NCI-H1417 (cell line): ENCODE results near the gene CSH2.
"Not testable (repeated sequence)": the region's sequence is repeated elsewhere in the genome, so short reads cannot be mapped to it uniquely, and the experiment has no call there.

Experiments used
- DNase-seq, 3 experiments: peaks; one replicate each; lab custom pipeline; 2025; lab: John Stamatoyannopoulos, UW

The CSH2 gene

DNA sequence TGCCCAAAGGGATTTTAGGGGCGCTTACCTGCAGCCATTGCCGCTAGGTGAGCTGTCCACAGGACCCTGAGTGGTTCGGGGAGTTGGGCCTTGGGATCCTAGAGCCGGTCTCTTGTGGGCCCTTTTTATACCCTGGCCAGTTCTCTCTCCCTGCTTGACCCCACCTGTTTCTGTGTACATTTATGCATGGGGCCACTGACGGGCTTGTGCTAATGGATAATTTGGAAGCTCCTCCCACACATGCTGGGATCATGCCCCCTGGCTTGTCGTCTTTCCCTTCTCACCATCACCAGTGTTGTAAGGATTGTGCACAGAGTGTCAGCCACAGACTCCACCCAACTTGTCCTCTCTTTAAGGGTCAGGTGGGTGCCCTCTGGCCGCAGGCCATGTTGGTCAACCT lies at the start of gene CSH2:
TSS of gene CSH2 (minus strand) at position 101 of the 400 bp plus-strand sequence. CDS start at position 38, 63 bp downstream.
- DNase-seq, result not testable (repeated sequence)

DNA sequence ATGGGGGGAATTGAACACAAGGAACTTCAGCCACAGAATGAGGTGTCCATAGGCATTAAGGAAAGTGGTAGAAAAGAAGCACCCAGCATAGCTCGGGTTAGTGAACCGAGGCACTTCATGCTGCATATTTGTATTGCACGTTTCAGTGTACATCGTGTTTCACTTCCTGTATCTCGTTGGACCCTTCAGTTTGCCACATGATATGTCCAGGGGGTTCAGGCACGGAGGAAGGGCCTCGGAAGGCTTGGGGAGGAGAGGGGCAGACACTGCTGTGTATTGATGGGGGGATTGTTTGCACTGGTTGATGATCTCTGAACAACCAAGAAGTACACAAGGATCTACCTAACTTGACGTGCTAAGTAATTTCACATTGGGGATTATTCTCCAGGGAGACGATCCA lies 48.9 kb upstream of the CSH2 start:
- not testable (repeated sequence) for DNase-seq

DNA sequence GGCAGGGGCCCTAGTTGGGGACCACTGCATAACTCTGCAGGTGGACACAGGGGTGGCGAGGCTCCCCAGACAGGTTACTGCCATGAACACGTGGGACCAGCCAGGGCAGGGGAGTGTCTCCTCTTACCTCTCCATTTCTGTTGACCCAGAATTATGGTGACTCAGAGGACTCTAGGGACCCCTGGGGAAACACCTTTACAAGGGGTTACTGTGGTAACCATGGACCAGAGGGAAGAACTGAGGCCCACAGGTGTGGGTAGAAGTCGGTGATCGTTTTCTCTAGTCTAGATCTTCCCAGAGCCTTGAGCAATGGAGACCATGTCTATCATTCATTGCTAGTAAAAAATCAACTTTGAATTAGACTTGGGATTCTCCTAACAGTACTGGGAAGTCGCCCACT lies 47.3 kb upstream of the CSH2 start:
- DNase-seq, result not testable (repeated sequence)

DNA sequence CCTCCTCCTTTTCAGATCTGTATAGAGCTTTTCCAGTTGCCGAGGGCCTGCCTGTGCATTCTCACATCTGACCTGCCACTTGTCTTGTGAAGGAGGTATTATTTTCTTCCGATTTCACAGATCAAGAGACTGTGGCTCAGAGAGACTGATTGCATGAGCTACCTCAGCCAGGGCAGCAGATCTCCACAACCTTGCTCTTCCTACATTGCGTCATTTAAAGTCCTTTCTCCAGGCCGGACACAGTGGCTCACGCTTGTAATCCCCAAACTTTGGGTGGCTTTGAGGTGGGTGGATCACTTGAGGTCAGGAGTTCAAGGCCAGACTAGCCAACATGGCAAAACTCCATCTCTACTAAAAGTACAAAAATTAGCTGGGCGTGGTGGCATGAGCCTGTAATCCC lies 46.6 kb upstream of the CSH2 start:
- not testable (repeated sequence) for DNase-seq

DNA sequence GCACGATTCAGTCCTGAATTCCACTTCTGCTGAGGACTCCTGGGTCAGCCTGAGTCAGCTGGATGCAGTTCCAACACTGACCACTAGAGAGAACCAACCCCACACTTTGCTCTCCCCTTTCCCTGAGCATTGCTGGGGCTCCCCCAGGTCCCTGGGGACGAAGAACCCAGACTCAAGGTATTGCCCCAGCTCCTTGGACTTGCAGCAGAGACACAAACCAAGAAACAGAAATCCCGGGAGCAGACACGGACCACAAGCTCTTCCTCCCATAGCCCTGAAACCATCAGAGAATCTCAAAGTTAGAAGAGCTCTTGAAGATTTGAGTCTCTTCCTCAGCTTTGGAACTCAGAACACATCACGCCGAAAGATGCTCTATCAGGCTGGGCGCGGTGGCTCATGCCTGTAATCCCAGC lies 45.8 kb upstream of the CSH2 start:
- DNase-seq, result peak; percentile 13 to 72 (median 36)

GRCh38 chr17:63918789-63919305 lies 45.4 kb upstream of the CSH2 start, which contains the start of gene GH1:
Gene GH1, minus strand, starts transcription at chr17:63918839. Its CDS starts 63 bp downstream, at chr17:63918776.
- DNase-seq, result not testable (repeated sequence)

DNA sequence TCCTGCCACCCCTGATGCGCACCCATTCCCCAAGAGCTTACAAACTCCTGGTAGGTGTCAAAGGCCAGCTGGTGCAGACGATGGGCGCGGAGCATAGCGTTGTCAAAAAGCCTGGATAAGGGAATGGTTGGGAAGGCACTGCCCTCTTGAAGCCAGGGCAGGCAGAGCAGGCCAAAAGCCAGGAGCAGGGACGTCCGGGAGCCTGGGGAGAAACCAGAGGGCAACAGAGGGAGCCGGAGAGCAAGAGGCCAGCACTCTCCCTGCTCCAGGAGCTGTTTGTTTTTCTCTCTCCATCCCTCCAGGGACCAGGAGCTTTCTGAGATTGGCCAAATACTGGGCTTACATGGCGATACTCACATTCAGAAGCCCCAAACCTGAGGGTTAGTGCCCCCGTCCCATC lies 44.8 kb upstream of the CSH2 start:
- no peak for DNase-seq

DNA sequence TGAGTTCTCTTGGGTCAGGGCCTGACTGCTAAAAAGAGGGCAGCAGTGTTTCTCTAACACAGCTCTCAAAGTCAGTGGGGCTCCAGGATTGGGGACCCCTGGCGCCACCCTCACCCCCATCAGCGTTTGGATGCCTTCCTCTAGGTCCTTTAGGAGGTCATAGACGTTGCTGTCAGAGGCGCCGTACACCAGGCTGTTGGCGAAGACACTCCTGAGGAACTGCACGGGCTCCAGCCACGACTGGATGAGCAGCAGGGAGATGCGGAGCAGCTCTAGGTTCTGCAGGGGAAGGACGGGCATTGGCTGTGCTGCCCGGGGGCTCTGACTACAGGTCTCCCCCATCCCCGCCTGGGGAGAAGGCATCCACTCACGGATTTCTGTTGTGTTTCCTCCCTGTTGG lies 44.2 kb upstream of the CSH2 start:
- DNase-seq, result no peak

DNA sequence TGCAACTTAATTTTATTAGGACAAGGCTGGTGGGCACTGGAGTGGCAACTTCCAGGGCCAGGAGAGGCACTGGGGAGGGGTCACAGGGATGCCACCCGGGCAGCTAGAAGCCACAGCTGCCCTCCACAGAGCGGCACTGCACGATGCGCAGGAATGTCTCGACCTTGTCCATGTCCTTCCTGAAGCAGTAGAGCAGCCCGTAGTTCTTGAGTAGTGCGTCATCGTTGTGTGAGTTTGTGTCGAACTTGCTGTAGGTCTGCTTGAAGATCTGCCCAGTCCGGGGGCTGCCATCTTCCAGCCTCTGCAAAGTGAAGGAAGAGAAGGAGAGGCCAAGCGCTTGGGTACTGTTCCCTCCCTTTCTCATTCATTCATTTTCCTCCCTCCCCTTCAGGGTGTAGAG lies 43.7 kb upstream of the CSH2 start:
- DNase-seq, result not testable (repeated sequence)

- DNase-seq, result no peak
Observed at GRCh38 chr17:63916566-63917185, 43.2 kb upstream of the CSH2 start.

- not testable (repeated sequence) for DNase-seq
Observed at GRCh38 chr17:63915753-63916152, 42.3 kb upstream of the CSH2 start.

DNA sequence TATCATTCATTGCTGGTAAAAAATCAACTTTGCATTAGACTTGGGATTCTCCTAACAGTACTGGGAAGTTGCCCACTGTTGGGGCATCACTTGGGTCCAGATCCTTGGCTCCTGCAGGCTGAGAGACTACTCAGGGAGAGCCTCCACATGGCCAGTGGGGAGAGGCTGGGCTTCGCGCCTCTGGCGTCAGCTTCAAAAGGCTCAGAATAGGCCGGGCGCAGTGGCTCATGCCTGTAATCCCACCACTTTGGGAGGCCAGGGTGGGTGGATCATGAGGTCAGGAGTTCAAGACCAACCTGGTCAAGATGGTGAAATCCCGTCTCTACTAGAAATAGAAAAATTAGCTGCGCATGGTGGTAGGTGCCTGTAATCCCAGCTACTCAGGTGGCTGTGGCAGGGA lies 41.0 kb upstream of the CSH2 start:
- no peak for DNase-seq

DNA sequence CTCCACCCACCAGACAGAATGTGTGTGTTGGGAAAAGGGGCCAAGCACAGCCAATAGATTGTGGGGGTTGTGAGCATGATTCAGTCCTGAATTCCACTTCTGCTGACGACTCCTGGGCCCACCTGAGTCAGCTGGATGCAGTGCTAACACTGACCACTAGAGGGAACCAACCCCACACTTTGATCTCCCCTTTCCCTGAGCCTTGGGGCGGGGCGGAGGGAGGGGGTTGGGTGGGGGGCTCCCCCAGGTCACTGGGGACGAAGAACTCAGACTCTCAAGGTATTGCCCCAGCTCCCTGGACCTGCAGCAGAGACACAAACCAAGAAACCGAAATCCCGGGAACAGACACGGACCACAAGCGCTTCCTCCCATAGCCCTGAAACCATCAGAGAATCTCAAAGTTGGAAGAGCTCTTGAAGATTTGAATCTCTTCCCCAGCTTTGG lies 38.2 kb upstream of the CSH2 start:
- peak; percentile 4 to 53 (median 19) for DNase-seq

- DNase-seq, result no peak
Observed at GRCh38 chr17:63911041-63911635, 37.7 kb upstream of the CSH2 start, which contains the start of gene CSHL1. Gene CSHL1, minus strand, starts transcription at chr17:63911258. Its CDS starts 62 bp downstream, at chr17:63911196.

DNA sequence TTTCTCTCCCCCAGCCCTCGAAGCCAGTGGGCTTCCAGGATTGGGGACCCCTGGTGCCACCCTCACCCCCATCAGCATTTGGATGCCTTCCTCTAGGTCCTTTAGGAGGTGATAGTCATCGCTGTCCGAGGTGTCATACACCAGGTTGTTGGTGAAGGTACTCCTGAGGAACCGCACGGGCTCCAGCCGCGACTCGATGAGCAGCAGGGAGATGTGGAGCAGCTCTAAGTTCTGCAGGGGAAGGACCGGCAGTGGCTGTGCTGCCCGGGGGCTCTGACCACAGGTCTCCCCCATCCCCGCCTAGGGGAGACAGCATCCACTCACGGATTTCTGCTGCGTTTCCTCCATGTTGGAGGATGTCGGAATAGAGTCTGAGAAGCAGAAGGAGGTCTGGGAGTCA lies 36.6 kb upstream of the CSH2 start:
- DNase-seq, result no peak

DNA sequence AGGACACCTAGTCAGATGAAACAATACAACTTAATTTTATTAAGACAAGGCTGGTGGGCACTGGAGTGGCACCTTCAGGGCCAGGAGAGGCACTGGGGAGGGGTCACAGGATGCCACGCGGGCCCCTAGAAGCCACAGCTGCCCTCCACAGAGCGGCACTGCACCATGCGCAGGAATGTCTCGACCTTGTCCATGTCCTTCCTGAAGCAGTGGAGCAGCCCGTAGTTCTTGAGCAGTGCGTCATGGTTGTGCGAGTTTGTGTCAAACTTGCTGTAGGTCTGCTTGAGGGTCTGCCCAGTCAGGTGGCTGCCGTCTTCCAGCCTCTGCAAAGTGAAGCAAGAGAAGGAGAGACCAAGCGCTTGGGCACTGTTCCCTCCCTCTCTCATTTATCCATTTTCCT lies 36.1 kb upstream of the CSH2 start:
- DNase-seq, result not testable (repeated sequence)

GRCh38 chr17:63907161-63907778 lies 33.8 kb upstream of the CSH2 start:
- DNase-seq, result peak in 1 of 3 experiments; percentile 9

GRCh38 chr17:63904796-63905195 lies 31.3 kb upstream of the CSH2 start:
- not testable (repeated sequence) for DNase-seq

- peak in 1 of 3 experiments; percentile 45 for DNase-seq
Observed at GRCh38 chr17:63903787-63904201, 30.3 kb upstream of the CSH2 start.

GRCh38 chr17:63901971-63902370 lies 28.5 kb upstream of the CSH2 start:
- not testable (repeated sequence) for DNase-seq

GRCh38 chr17:63898899-63899798 lies 25.7 kb upstream of the CSH2 start:
- DNase-seq, result peak in 2 of 3 experiments; percentile 4 to 18
